ENCODE measurements around the gene SLC26A6.

GRCh38 chr3:48625600-48625999 is 9.7 kb downstream of the SLC26A6 start:
- TF ChIP-seq CTCF (IDR thresholded peaks at IDR 0.05) (no peak), POLR2AphosphoS5 (IDR thresholded peaks at IDR 0.05) (no peak)
